Glutamatergic neuron (in vitro differentiated cells): Measurements from ENCODE around the gene UROD. TPM values are rescaled to one million over a fixed set of nuclear protein-coding genes. Genes with fewer than 3 reads are reported as not detected.

Experiments
- DNase-seq: peaks from one replicate; pipeline ENCODE4 v3.0.0; 2022
- H3K27ac Mint-ChIP-seq: one replicate; pipeline ENCODE4 v1.8.0; 2020; ENCODE audit warnings: mild to moderate bottlenecking, mixed read lengths, inconsistent platforms; ENCODE audit not compliant: unreplicated experiment
- H3K27me3 Mint-ChIP-seq: one replicate; pipeline ENCODE4 v1.8.0; 2020; ENCODE audit warnings: mild to moderate bottlenecking, moderate library complexity, mixed read lengths, inconsistent platforms; ENCODE audit not compliant: unreplicated experiment
- H3K36me3 Mint-ChIP-seq: one replicate; pipeline ENCODE4 v1.8.0; 2020; ENCODE audit warnings: mild to moderate bottlenecking, mixed read lengths, inconsistent platforms; ENCODE audit not compliant: unreplicated experiment
- H3K4me1 Mint-ChIP-seq: one replicate; pipeline ENCODE4 v1.8.0; 2020; ENCODE audit warnings: mild to moderate bottlenecking, low read depth, mixed read lengths, inconsistent platforms; ENCODE audit not compliant: unreplicated experiment
- H3K4me3 Mint-ChIP-seq: one replicate; pipeline ENCODE4 v1.8.0; 2020; ENCODE audit warnings: mild to moderate bottlenecking, mixed read lengths, inconsistent platforms; ENCODE audit not compliant: unreplicated experiment
- H3K9me3 Mint-ChIP-seq: one replicate; pipeline ENCODE4 v1.8.0; 2020; ENCODE audit warnings: mild to moderate bottlenecking, moderate library complexity, mixed read lengths, inconsistent platforms; ENCODE audit not compliant: unreplicated experiment
- total RNA-seq: library from RNA; stranded (reverse); fragmentation: NEBNext Ultra II Directional; extraction: Animal tissue kit (Norgen Biotek cat#: 25700); gene quantifications from one replicate; pipeline ENCODE4 v1.2.1, GENCODE V29; 2021; ENCODE audit not compliant: unreplicated experiment
- TF ChIP-seq, protein P1 (sequence below): fragments of 200-600 bp; sonication (generic); IDR thresholded peaks from one replicate; pipeline ENCODE4 v1.5.0; 2021; ENCODE audit not compliant: partially characterized antibody, unreplicated experiment

UROD gene
- total RNA-seq, 1 donor from 2014 or later, result 90.4 TPM

DNA sequence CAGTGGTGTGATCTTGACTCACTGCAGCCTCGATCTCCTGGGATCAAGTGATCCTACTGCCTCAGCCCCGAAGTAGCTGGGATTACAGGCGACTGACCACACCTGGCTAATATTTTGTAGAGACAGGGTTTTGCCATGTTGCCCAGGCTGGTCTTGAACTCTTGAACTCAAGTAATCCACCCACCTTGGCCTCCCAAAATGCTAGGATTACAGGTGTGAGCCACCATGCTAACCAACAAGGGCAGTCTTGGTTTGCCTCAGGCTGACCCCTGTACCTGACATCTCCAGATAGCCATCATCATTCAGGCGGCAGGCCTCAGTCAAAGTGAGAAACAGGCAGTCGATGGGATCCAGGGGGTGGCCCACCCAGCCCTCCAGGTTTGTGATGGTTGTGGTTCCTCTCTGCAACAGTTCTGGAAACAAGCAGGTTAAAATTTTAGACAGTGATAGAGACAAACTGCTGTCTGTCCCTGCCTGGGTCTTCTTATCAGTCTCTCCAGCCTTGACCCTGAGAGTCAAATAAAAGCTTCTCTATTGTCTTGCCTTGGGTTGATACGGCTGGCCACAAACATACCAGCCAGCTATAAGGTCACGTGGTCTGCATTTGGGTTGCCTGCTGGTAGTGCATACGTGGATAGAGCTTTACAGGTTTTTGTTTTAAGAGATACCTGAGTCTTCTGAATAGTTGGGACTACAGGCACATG lies 26.8 kb downstream of the UROD start:
- Mint-ChIP-seq H3K9me3 (peaks cover 2% of the 10 kb centered on the region), H3K27me3 (peaks cover 2% of the 10 kb centered on the region), H3K4me3 (no peak overlapping the region), H3K4me1 (no peaks in the 10 kb centered on the region), H3K36me3 (no peaks in the 10 kb centered on the region), H3K27ac (no peak overlapping the region)
- DNase-seq, result no peak
- TF ChIP-seq, protein P1, sequence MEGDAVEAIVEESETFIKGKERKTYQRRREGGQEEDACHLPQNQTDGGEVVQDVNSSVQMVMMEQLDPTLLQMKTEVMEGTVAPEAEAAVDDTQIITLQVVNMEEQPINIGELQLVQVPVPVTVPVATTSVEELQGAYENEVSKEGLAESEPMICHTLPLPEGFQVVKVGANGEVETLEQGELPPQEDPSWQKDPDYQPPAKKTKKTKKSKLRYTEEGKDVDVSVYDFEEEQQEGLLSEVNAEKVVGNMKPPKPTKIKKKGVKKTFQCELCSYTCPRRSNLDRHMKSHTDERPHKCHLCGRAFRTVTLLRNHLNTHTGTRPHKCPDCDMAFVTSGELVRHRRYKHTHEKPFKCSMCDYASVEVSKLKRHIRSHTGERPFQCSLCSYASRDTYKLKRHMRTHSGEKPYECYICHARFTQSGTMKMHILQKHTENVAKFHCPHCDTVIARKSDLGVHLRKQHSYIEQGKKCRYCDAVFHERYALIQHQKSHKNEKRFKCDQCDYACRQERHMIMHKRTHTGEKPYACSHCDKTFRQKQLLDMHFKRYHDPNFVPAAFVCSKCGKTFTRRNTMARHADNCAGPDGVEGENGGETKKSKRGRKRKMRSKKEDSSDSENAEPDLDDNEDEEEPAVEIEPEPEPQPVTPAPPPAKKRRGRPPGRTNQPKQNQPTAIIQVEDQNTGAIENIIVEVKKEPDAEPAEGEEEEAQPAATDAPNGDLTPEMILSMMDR, result no peak

DNA sequence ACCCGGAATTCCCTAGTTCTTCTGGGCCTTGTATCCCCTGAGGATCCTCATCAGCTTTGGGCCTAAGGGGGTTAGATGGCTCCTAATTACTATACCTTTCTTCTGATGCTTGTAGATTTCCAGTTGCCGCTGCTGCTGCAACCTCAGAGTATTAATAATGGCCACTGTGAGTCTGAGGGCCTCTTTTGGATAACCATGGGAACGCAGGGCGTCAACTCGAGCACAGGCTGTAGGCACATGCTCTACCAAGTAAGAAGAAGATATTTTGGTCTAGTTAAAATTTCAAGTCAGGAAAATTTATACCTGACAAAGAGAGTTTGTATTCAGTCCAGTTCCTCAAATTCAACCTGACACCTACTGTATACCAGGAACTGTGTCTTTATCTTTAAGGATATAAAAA lies 28.2 kb downstream of the UROD start:
- H3K4me1 Mint-ChIP-seq, result no peaks in the 10 kb centered on the region
- peaks cover 2% of the 10 kb centered on the region for H3K9me3 Mint-ChIP-seq
- no peak overlapping the region for H3K4me3 Mint-ChIP-seq
- peaks cover 2% of the 10 kb centered on the region for H3K27me3 Mint-ChIP-seq
- H3K36me3 Mint-ChIP-seq, result no peaks in the 10 kb centered on the region
- no peak overlapping the region for H3K27ac Mint-ChIP-seq
- no peak for DNase-seq
- TF ChIP-seq, protein P1, result no peak

DNA sequence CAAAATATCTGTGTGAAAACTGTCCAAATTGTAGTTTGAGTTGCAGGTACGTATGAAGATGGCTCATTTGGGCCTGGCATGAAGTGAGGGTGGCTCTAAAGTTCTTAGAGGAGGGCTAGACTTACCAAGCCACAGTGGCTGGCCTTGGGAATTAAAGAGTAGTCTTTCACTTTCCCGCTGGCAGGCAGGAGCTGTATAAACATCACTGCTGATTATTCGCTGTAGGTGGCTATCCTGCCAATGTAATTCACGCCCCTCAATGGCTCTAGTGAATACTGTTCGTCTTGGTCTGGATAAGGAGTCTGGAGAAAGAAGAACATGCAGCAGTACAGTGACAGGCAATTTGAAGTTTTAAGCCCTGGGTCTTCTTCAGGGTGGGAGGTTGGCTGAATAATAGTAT lies 31.0 kb downstream of the UROD start:
- TF ChIP-seq, protein P1, result no peak

DNA sequence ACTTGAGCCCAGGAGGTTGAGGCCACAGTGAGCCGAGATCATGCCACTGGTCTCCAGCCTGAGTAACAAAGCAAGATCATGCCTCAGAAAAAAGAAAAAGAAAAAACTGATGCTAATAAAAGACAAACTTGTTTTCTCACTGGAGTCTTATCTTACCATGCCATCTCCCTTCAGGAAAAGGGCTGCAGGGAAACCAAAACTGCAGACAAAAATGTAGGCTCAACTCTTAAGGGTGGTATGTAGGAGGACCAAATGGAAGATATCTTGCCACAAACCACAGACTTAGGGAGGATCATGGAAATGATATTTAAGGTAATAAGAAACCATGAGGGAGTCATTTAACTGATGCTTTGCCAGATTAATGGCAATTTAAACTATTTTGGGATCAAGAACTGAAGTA lies 32.9 kb downstream of the UROD start:
- TF ChIP-seq, protein P1, result no peak
- Mint-ChIP-seq H3K27ac (no peak overlapping the region), H3K36me3 (no peaks in the 10 kb centered on the region), H3K4me1 (no peaks in the 10 kb centered on the region), H3K27me3 (no peaks in the 10 kb centered on the region), H3K9me3 (peaks cover 2% of the 10 kb centered on the region), H3K4me3 (no peak overlapping the region)
- no peak for DNase-seq

More for the DNA sequence above, 31.0 kb downstream of the UROD start:
- no peak for DNase-seq
- Mint-ChIP-seq H3K9me3 (peaks cover 2% of the 10 kb centered on the region), H3K4me3 (no peak overlapping the region), H3K27me3 (peaks cover 2% of the 10 kb centered on the region), H3K4me1 (no peaks in the 10 kb centered on the region), H3K27ac (no peak overlapping the region), H3K36me3 (no peaks in the 10 kb centered on the region)

DNA sequence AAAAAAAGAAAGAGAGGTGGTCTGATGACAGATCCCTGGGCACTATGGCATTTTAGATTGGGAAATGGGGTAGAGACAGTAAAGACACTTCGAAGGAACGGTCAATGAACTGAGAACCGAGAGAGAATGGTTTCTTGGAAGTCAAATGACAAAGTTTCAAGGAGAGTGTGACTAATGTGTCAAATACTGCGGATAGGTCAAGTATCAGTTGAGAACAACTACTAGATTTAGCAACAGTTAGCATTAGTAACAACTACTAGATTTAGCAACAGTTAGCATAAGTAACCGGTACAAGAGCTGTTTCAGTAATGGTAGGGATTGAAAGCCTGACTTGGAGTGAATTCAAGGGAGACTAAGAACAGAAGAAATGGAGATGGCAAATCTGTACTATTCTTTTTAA lies 35.0 kb downstream of the UROD start:
- H3K9me3 Mint-ChIP-seq, result peaks cover 2% of the 10 kb centered on the region
- DNase-seq, result no peak
- no peaks in the 10 kb centered on the region for H3K36me3 Mint-ChIP-seq
- TF ChIP-seq, protein P1, result no peak
- no peak overlapping the region for H3K4me3 Mint-ChIP-seq
- H3K27me3 Mint-ChIP-seq, result no peaks in the 10 kb centered on the region
- no peak overlapping the region for H3K27ac Mint-ChIP-seq
- no peaks in the 10 kb centered on the region for H3K4me1 Mint-ChIP-seq
